DND-41 (cell line): ENCODE results near the gene MGAT5.

Source experiments
- ATAC-seq: fragments of 200-7000 bp; cut with Tn5 transposase; 3 replicates; pipeline ENCODE4 v1.9.1; 2021; ENCODE audit warnings: low read depth; ENCODE audit not compliant: insufficient read depth
- DNase-seq: peaks from one replicate; pipeline ENCODE4 v3.0.0-alpha.2; 2020
- H2AFZ ChIP-seq: 2 replicates; pipeline ENCODE4 v1.6.0; 2012; ENCODE audit warnings: low read depth, low read length
- H3K27ac ChIP-seq: 2 replicates; pipeline ENCODE4 v1.5.1; 2012; ENCODE audit warnings: low read length, inconsistent platforms
- H3K27me3 ChIP-seq: fragments of 200-600 bp; sonication (generic); 2 replicates; pipeline ENCODE4 v1.6.0; 2012; ENCODE audit warnings: low read length, mild to moderate bottlenecking, inconsistent platforms; ENCODE audit not compliant: insufficient read depth, poor library complexity
- H3K36me3 ChIP-seq: 2 replicates; pipeline ENCODE4 v1.5.1; 2012; ENCODE audit warnings: low read length, inconsistent platforms; ENCODE audit not compliant: insufficient read depth
- H3K4me1 ChIP-seq: 2 replicates; pipeline ENCODE4 v1.5.1; 2012; ENCODE audit warnings: mild to moderate bottlenecking, low read length; ENCODE audit not compliant: insufficient read depth
- H3K4me2 ChIP-seq: 2 replicates; pipeline ENCODE4 v1.6.0; 2012; ENCODE audit warnings: mild to moderate bottlenecking, moderate library complexity, low read length, inconsistent platforms; ENCODE audit not compliant: insufficient read depth
- H3K4me3 ChIP-seq, 2 experiments: fragments of 200-600 bp in 1 of 2; shearing (Covaris generic) in 1 of 2; 2 replicates each; pipeline ENCODE4 v1.5.1; 2012 to 2016; ENCODE audit warnings: inconsistent platforms in 2 of 2, low read length in 2 of 2, mild to moderate bottlenecking in 2 of 2, low read depth in 1 of 2, moderate library complexity in 1 of 2
- H3K79me2 ChIP-seq: 2 replicates; pipeline ENCODE4 v1.6.0; 2012; ENCODE audit warnings: low read length, inconsistent platforms; ENCODE audit not compliant: insufficient read depth
- H3K9ac ChIP-seq: 2 replicates; pipeline ENCODE4 v1.6.0; 2012; ENCODE audit warnings: low read depth, mild to moderate bottlenecking, inconsistent platforms, low read length, moderate library complexity
- H3K9me3 ChIP-seq: 2 replicates; pipeline ENCODE4 v1.5.1; 2012; ENCODE audit warnings: low read length, moderate library complexity, mild to moderate bottlenecking, inconsistent platforms; ENCODE audit not compliant: insufficient read depth, severe bottlenecking
- H4K20me1 ChIP-seq: 2 replicates; pipeline ENCODE4 v1.6.0; 2012; ENCODE audit warnings: low read length; ENCODE audit not compliant: insufficient read depth
- CTCF ChIP-seq: IDR thresholded peaks from 2 replicates; pipeline ENCODE4 v1.5.1; 2012; ENCODE audit warnings: borderline replicate concordance, low read length, moderate library complexity, mild to moderate bottlenecking; ENCODE audit not compliant: poor library complexity, severe bottlenecking; ENCODE audit errors: extremely low read depth
- EZH2 ChIP-seq: IDR thresholded peaks from 3 replicates; pipeline ENCODE4 v1.6.1; 2012; ENCODE audit warnings: borderline replicate concordance, low read depth, mild to moderate bottlenecking, moderate library complexity, low read length, inconsistent platforms; ENCODE audit not compliant: severe bottlenecking

Gene MGAT5

GRCh38 chr2:134392442-134393074, 138.7 kb downstream of the MGAT5 start:
- H3K4me3 ChIP-seq = no peak overlapping the region
- ATAC-seq = no peak
- H3K36me3 ChIP-seq = peaks cover 9% of the 10 kb centered on the region; the same call in 1 of the 2 replicates
- H3K79me2 ChIP-seq = no peaks in the 10 kb centered on the region
- H3K9ac ChIP-seq = no peak overlapping the region
- H2AFZ ChIP-seq = no peak overlapping the region
- no peaks in the 10 kb centered on the region for H4K20me1 ChIP-seq
- H3K27me3 ChIP-seq = no peaks in the 10 kb centered on the region
- no peak for TF ChIP-seq CTCF
- no peak for TF ChIP-seq EZH2
- no peak overlapping the region for H3K27ac ChIP-seq
- no peaks in the 10 kb centered on the region for H3K9me3 ChIP-seq
- no peak for DNase-seq
- H3K4me1 ChIP-seq = no peaks in the 10 kb centered on the region
- no peak overlapping the region for H3K4me2 ChIP-seq

- no peak overlapping the region for H3K27ac ChIP-seq
- ATAC-seq (no peak), DNase-seq (no peak)
- TF ChIP-seq CTCF (no peak), EZH2 (no peak)
- no peaks in the 10 kb centered on the region for H3K9me3 ChIP-seq
- H3K4me1 ChIP-seq = no peaks in the 10 kb centered on the region
- H3K27me3 ChIP-seq = no peaks in the 10 kb centered on the region
- no peak overlapping the region for H3K9ac ChIP-seq
- no peaks in the 10 kb centered on the region for H4K20me1 ChIP-seq
- H3K4me2 ChIP-seq = no peak overlapping the region
- no peak overlapping the region for H3K4me3 ChIP-seq
- H3K79me2 ChIP-seq = no peaks in the 10 kb centered on the region
- H2AFZ ChIP-seq = no peak overlapping the region
- peaks cover 11% of the 10 kb centered on the region; the same call in 1 of the 2 replicates for H3K36me3 ChIP-seq
Observed at GRCh38 chr2:134393075-134393461, 139.2 kb downstream of the MGAT5 start.

DNA sequence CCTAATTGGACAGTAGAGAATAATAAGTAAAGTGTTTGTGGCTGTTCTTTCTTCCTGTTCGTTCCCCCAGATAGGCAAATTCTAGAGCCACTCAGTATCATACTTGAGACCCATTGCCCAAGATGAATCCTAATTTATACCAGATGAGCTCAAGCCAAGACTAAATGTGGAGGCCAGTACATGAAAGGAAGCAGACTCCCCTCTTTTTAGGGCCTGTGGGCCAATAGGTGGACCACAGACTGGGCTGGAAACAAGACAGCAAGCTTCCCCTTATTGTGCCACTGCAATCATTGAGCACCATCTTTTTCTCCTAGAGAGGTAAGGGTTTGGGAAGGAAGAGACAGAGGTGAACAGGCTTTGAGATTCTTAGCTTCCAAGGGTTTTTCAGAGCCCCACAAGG, 141.9 kb downstream of the MGAT5 start:
- H3K4me3 ChIP-seq = no peak overlapping the region
- ATAC-seq = no peak
- no peaks in the 10 kb centered on the region for H3K27me3 ChIP-seq
- H3K9ac ChIP-seq = no peak overlapping the region
- no peaks in the 10 kb centered on the region for H3K4me1 ChIP-seq
- no peak for DNase-seq
- H4K20me1 ChIP-seq = no peaks in the 10 kb centered on the region
- H3K9me3 ChIP-seq = no peaks in the 10 kb centered on the region
- no peak overlapping the region for H2AFZ ChIP-seq
- H3K36me3 ChIP-seq = peaks cover 13% of the 10 kb centered on the region; the same call in 1 of the 2 replicates
- no peak overlapping the region for H3K27ac ChIP-seq
- TF ChIP-seq CTCF (no peak), EZH2 (no peak)
- H3K4me2 ChIP-seq = no peak overlapping the region
- H3K79me2 ChIP-seq = no peaks in the 10 kb centered on the region

DNA sequence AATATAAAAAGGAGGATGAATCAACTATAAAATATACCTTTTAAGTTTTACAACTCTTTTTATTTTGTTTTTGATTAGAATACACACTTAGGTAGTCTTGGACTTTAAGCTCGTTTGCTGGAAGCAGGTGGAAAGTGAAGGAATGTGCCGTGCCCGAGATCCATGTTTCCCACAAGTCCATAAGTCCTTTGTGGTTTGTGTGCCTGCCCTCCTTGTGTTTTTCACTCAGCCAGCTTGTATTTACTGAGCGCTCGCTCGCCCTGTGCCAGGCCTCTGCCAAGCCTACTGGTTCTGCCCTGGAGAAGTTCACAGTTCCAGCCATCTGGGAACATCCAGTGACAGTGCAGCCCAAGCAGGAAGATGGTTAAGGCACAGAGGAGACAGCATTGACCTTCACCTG, 142.6 kb downstream of the MGAT5 start:
- Histone ChIP-seq H3K27ac (no peak overlapping the region), H3K9me3 (no peaks in the 10 kb centered on the region), H3K4me3 (no peak overlapping the region), H3K36me3 (peaks cover 13% of the 10 kb centered on the region; the same call in 1 of the 2 replicates), H2AFZ (no peak overlapping the region), H4K20me1 (no peaks in the 10 kb centered on the region), H3K79me2 (no peaks in the 10 kb centered on the region), H3K4me2 (no peak overlapping the region), H3K9ac (no peak overlapping the region), H3K27me3 (no peaks in the 10 kb centered on the region), H3K4me1 (no peaks in the 10 kb centered on the region)
- no peak for DNase-seq
- no peak for TF ChIP-seq CTCF
- TF ChIP-seq EZH2 = no peak
- ATAC-seq = no peak
